Measurements from ENCODE around the gene CACNA2D3.

DNA sequence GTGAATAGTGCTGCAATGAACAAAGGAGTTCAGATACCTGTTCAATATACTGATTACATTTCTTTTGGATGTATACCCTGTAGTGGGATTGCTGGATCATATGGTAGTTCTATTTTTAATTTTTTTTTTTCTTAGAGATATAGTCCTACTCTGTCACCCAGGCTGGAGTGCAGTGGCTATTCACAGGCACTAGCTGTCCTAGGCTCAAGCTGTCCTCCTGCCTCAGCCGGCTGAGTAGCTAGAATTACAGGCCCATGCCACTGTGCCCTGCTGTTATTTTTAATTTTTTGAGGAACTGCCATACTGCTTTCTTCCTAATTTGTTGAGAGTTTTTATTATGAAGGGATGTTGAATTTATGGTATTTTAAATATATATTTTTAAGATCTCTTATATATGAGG is 23.0 kb upstream of the CACNA2D3 start:
- TF ChIP-seq, protein P1, sequence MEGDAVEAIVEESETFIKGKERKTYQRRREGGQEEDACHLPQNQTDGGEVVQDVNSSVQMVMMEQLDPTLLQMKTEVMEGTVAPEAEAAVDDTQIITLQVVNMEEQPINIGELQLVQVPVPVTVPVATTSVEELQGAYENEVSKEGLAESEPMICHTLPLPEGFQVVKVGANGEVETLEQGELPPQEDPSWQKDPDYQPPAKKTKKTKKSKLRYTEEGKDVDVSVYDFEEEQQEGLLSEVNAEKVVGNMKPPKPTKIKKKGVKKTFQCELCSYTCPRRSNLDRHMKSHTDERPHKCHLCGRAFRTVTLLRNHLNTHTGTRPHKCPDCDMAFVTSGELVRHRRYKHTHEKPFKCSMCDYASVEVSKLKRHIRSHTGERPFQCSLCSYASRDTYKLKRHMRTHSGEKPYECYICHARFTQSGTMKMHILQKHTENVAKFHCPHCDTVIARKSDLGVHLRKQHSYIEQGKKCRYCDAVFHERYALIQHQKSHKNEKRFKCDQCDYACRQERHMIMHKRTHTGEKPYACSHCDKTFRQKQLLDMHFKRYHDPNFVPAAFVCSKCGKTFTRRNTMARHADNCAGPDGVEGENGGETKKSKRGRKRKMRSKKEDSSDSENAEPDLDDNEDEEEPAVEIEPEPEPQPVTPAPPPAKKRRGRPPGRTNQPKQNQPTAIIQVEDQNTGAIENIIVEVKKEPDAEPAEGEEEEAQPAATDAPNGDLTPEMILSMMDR (IDR thresholded peaks at IDR 0.05), result no peak
- no peak for TF ChIP-seq POLR2A (IDR thresholded peaks at IDR 0.05)

Data from uterus (tissue), 2 donors.